Measurements from ENCODE around the gene PADI2.

PADI2 gene

GRCh38 chr1:17023102-17023501 lies 96.1 kb downstream of the PADI2 start:
- Histone ChIP-seq H3K36me3 (ENCODE audit: control insufficient read depth in 4 of 4, insufficient read depth in 4 of 4, low read length in 3 of 4) (peaks cover 15 to 85% (median 58%) of the 10 kb centered on the region in 4 experiments), H3K4me1 (ENCODE audit: control extremely low read depth in 1 of 4, control insufficient read depth in 4 of 4, insufficient read depth in 4 of 4, low read length in 3 of 4) (peaks cover 0 to 25% (median 14%) of the 10 kb centered on the region in 4 experiments), H3K4me3 (ENCODE audit: control insufficient read depth in 1 of 7, extremely low read depth in 1 of 7, insufficient read depth in 4 of 7, low read depth in 2 of 7, low read length in 6 of 7) (no peak overlapping the region), H3K27ac (ENCODE audit: insufficient read depth in 1 of 2, low read depth in 1 of 2, low read length in 2 of 2, poor library complexity in 1 of 2, severe bottlenecking in 2 of 2) (no peak overlapping the region), H3K9me3 (ENCODE audit: control extremely low read depth in 1 of 5, control insufficient read depth in 4 of 5, insufficient read depth in 2 of 5, low read depth in 1 of 5, low read length in 4 of 5) (no peaks in the 10 kb centered on the region), H3K27me3 (replicated peaks in 2 of 5; ENCODE audit: control insufficient read depth in 4 of 5, insufficient read depth in 5 of 5, low read length in 4 of 5) (no peaks in the 10 kb centered on the region)
- peak in 2 of 3 donors; percentile 43 to 50 for DNase-seq
- ChIA-PET POLR2A (interaction anchor here (0.6 to 0.9 kb wide), 5 partner anchors 9 to 584 kb away, joined by 3 to 4 read pairs (median 3); no protein-coding TSS in a partner anchor), CTCF (interaction anchor here (1.0 to 3.8 kb wide), 15 partner anchors 10 to 75 kb away, joined by 3 to 22 read pairs (median 6); no protein-coding TSS in a partner anchor)
- WGBS (ENCODE audit: insufficient coverage), result 60% methylated on average over 2 of the region's 4 CpGs

- no peak overlapping the region for H3K4me3 ChIP-seq (ENCODE audit: control insufficient read depth in 1 of 7, extremely low read depth in 1 of 7, insufficient read depth in 4 of 7, low read depth in 2 of 7, low read length in 6 of 7)
- H3K9me3 ChIP-seq (ENCODE audit: control extremely low read depth in 1 of 5, control insufficient read depth in 4 of 5, insufficient read depth in 2 of 5, low read depth in 1 of 5, low read length in 4 of 5), result no peaks in the 10 kb centered on the region
- H3K27me3 ChIP-seq (replicated peaks in 2 of 5; ENCODE audit: control insufficient read depth in 4 of 5, insufficient read depth in 5 of 5, low read length in 4 of 5), result no peaks in the 10 kb centered on the region
- DNase-seq, result no peak
- H3K4me1 ChIP-seq (ENCODE audit: control extremely low read depth in 1 of 4, control insufficient read depth in 4 of 4, insufficient read depth in 4 of 4, low read length in 3 of 4), result peaks cover 0 to 25% (median 14%) of the 10 kb centered on the region in 4 experiments
- ChIA-PET CTCF (interaction anchor here (1.0 to 3.8 kb wide), 7 partner anchors 8 to 65 kb away, joined by 3 to 22 read pairs (median 5); no protein-coding TSS in a partner anchor), POLR2A (interaction anchor here (0.8 kb wide), 1 partner anchor 14 kb away, joined by 3 read pairs; no protein-coding TSS in a partner anchor)
- WGBS (ENCODE audit: insufficient coverage), result 91% methylated on average over 10 of the region's 10 CpGs
- peaks cover 15 to 77% (median 52%) of the 10 kb centered on the region in 4 experiments for H3K36me3 ChIP-seq (ENCODE audit: control insufficient read depth in 4 of 4, insufficient read depth in 4 of 4, low read length in 3 of 4)
- no peak overlapping the region for H3K27ac ChIP-seq (ENCODE audit: insufficient read depth in 1 of 2, low read depth in 1 of 2, low read length in 2 of 2, poor library complexity in 1 of 2, severe bottlenecking in 2 of 2)
These were observed 97.4 kb downstream of the PADI2 start for GRCh38 chr1:17021896-17022295.

- WGBS (ENCODE audit: insufficient coverage), result 92% methylated on average over 1 of the region's 2 CpGs
- no peaks in the 10 kb centered on the region for H3K27me3 ChIP-seq (replicated peaks in 2 of 5; ENCODE audit: control insufficient read depth in 4 of 5, insufficient read depth in 5 of 5, low read length in 4 of 5)
- ChIA-PET CTCF (interaction anchor here (0.8 to 3.3 kb wide), 5 partner anchors 9 to 60 kb away, joined by 3 to 17 read pairs (median 4); no protein-coding TSS in a partner anchor), POLR2A (no interaction called here)
- H3K9me3 ChIP-seq (ENCODE audit: control extremely low read depth in 1 of 5, control insufficient read depth in 4 of 5, insufficient read depth in 2 of 5, low read depth in 1 of 5, low read length in 4 of 5), result no peaks in the 10 kb centered on the region
- H3K4me3 ChIP-seq (ENCODE audit: control insufficient read depth in 1 of 7, extremely low read depth in 1 of 7, insufficient read depth in 4 of 7, low read depth in 2 of 7, low read length in 6 of 7), result no peak overlapping the region
- no peak overlapping the region for H3K27ac ChIP-seq (ENCODE audit: insufficient read depth in 1 of 2, low read depth in 1 of 2, low read length in 2 of 2, poor library complexity in 1 of 2, severe bottlenecking in 2 of 2)
- DNase-seq, result no peak
- H3K36me3 ChIP-seq (ENCODE audit: control insufficient read depth in 4 of 4, insufficient read depth in 4 of 4, low read length in 3 of 4), result peaks cover 15 to 65% (median 46%) of the 10 kb centered on the region in 4 experiments
- peaks cover 0 to 27% (median 14%) of the 10 kb centered on the region in 4 experiments for H3K4me1 ChIP-seq (ENCODE audit: control extremely low read depth in 1 of 4, control insufficient read depth in 4 of 4, insufficient read depth in 4 of 4, low read length in 3 of 4)
These were observed 98.7 kb downstream of the PADI2 start for GRCh38 chr1:17020502-17020901.

- DNase-seq, result no peak
- Histone ChIP-seq H3K9me3 (ENCODE audit: control extremely low read depth in 1 of 5, control insufficient read depth in 4 of 5, insufficient read depth in 2 of 5, low read depth in 1 of 5, low read length in 4 of 5) (no peaks in the 10 kb centered on the region), H3K27me3 (replicated peaks in 2 of 5; ENCODE audit: control insufficient read depth in 4 of 5, insufficient read depth in 5 of 5, low read length in 4 of 5) (no peaks in the 10 kb centered on the region), H3K27ac (ENCODE audit: insufficient read depth in 1 of 2, low read depth in 1 of 2, low read length in 2 of 2, poor library complexity in 1 of 2, severe bottlenecking in 2 of 2) (no peak overlapping the region), H3K4me3 (ENCODE audit: control insufficient read depth in 1 of 7, extremely low read depth in 1 of 7, insufficient read depth in 4 of 7, low read depth in 2 of 7, low read length in 6 of 7) (no peak overlapping the region), H3K4me1 (ENCODE audit: control extremely low read depth in 1 of 4, control insufficient read depth in 4 of 4, insufficient read depth in 4 of 4, low read length in 3 of 4) (peaks cover 3 to 29% (median 21%) of the 10 kb centered on the region in 4 experiments), H3K36me3 (ENCODE audit: control insufficient read depth in 4 of 4, insufficient read depth in 4 of 4, low read length in 3 of 4) (peaks cover 13 to 55% (median 38%) of the 10 kb centered on the region in 4 experiments)
- POLR2A ChIA-PET, result interaction anchor here (1.1 kb wide), 1 partner anchor 26 kb away, joined by 3 read pairs; no protein-coding TSS in a partner anchor
- 63% methylated on average over 1 of the region's 1 CpG for WGBS (ENCODE audit: insufficient coverage)
- CTCF ChIA-PET, result interaction anchor here (0.7 to 1.5 kb wide), 6 partner anchors 9 to 63 kb away, joined by 3 to 5 read pairs (median 3); no protein-coding TSS in a partner anchor
These were observed 100.4 kb downstream of the PADI2 start for GRCh38 chr1:17018849-17019248.

- Histone ChIP-seq H3K36me3 (ENCODE audit: control insufficient read depth in 4 of 4, insufficient read depth in 4 of 4, low read length in 3 of 4) (peaks cover 9 to 46% (median 30%) of the 10 kb centered on the region in 4 experiments), H3K9me3 (ENCODE audit: control extremely low read depth in 1 of 5, control insufficient read depth in 4 of 5, insufficient read depth in 2 of 5, low read depth in 1 of 5, low read length in 4 of 5) (no peaks in the 10 kb centered on the region), H3K4me3 (ENCODE audit: control insufficient read depth in 1 of 7, extremely low read depth in 1 of 7, insufficient read depth in 4 of 7, low read depth in 2 of 7, low read length in 6 of 7) (no peak overlapping the region), H3K27me3 (replicated peaks in 2 of 5; ENCODE audit: control insufficient read depth in 4 of 5, insufficient read depth in 5 of 5, low read length in 4 of 5) (no peaks in the 10 kb centered on the region), H3K27ac (ENCODE audit: insufficient read depth in 1 of 2, low read depth in 1 of 2, low read length in 2 of 2, poor library complexity in 1 of 2, severe bottlenecking in 2 of 2) (no peak overlapping the region), H3K4me1 (ENCODE audit: control extremely low read depth in 1 of 4, control insufficient read depth in 4 of 4, insufficient read depth in 4 of 4, low read length in 3 of 4) (peaks cover 3 to 29% (median 24%) of the 10 kb centered on the region in 4 experiments)
- CTCF ChIA-PET, result interaction anchor here (0.9 kb wide), 1 partner anchor 28 kb away, joined by 3 read pairs; no protein-coding TSS in a partner anchor
- DNase-seq, result no peak
- WGBS (ENCODE audit: insufficient coverage), result 89% methylated on average over 3 of the region's 7 CpGs
- POLR2A ChIA-PET, result no interaction called here
These were observed 101.8 kb downstream of the PADI2 start for GRCh38 chr1:17017435-17017834.
